Neural cell (in vitro differentiated cells): Measurements from ENCODE around the gene GSG1. TPM values are rescaled to one million over a fixed set of nuclear protein-coding genes. Genes with fewer than 3 reads are reported as not detected.

Source experiments
- H2AFZ ChIP-seq: fragments of 200-600, 300-800 bp; sonication (generic), shearing (Covaris generic); 2 replicates; pipeline ENCODE4 v1.6.0; 2014; ENCODE audit warnings: low read depth, mild to moderate bottlenecking, antibody characterized with exemption, low read length, moderate library complexity
- H3F3A ChIP-seq: fragments of 200-600 bp; shearing (Covaris generic); 2 replicates; pipeline ENCODE4 v1.6.1; 2016; ENCODE audit warnings: mild to moderate bottlenecking, moderate library complexity, mixed read lengths, antibody characterized with exemption, low read length; ENCODE audit not compliant: insufficient read depth, poor library complexity, severe bottlenecking
- H3K27ac ChIP-seq: fragments of 200-600, 300-800 bp; sonication (generic), shearing (Covaris generic); 2 replicates; pipeline ENCODE4 v1.5.1; 2014; ENCODE audit warnings: mild to moderate bottlenecking, low read length, moderate library complexity
- H3K27me3 ChIP-seq: fragments of 300-800, 200-600 bp; sonication (generic), shearing (Covaris generic); 2 replicates; pipeline ENCODE4 v1.6.0; 2014; ENCODE audit warnings: mild to moderate bottlenecking, low read depth, low read length, moderate library complexity; ENCODE audit not compliant: insufficient read depth
- H3K36me3 ChIP-seq: fragments of 300-800, 200-600 bp; sonication (generic), shearing (Covaris generic); 2 replicates; pipeline ENCODE4 v1.5.1; 2014; ENCODE audit warnings: mild to moderate bottlenecking, antibody characterized with exemption, low read length, moderate library complexity; ENCODE audit not compliant: insufficient read depth
- H3K4me2 ChIP-seq: fragments of 300-800, 200-600 bp; sonication (generic), shearing (Covaris generic); 2 replicates; pipeline ENCODE4 v1.6.0; 2014; ENCODE audit warnings: mild to moderate bottlenecking, low read length
- H3K4me3 ChIP-seq: fragments of 300-800, 200-600 bp; sonication (generic), shearing (Covaris generic); 2 replicates; pipeline ENCODE4 v1.5.1; 2014; ENCODE audit warnings: mild to moderate bottlenecking, low read length, moderate library complexity
- H3K79me2 ChIP-seq: fragments of 200-600 bp; shearing (Covaris generic); replicated peaks from 2 replicates; pipeline ENCODE4 v1.6.0; 2014; ENCODE audit warnings: mild to moderate bottlenecking, low read length, moderate library complexity; ENCODE audit not compliant: insufficient read depth
- H3K9ac ChIP-seq: fragments of 300-800, 200-600 bp; sonication (generic), shearing (Covaris generic); 2 replicates; pipeline ENCODE4 v1.6.1; 2016; ENCODE audit warnings: mild to moderate bottlenecking, low read length, mixed read lengths
- H3K9me2 ChIP-seq: fragments of 200-600 bp; shearing (Covaris generic); 2 replicates; pipeline ENCODE4 v1.6.1; 2016; ENCODE audit warnings: mild to moderate bottlenecking, low read length, mixed read lengths; ENCODE audit not compliant: insufficient read depth
- H3K9me3 ChIP-seq: fragments of 200-600, 300-800 bp; sonication (generic), shearing (Covaris generic); 2 replicates; pipeline ENCODE4 v1.6.1; 2016; ENCODE audit warnings: mild to moderate bottlenecking, mixed run types, low read length, moderate library complexity, mixed read lengths
- H4K20me1 ChIP-seq: fragments of 200-600 bp; shearing (Covaris generic); 2 replicates; pipeline ENCODE4 v1.6.1; 2016; ENCODE audit warnings: mild to moderate bottlenecking, mixed run types; ENCODE audit not compliant: insufficient read depth
- EP300 ChIP-seq: fragments of 450-650 bp; conservative IDR thresholded peaks from 2 replicates; pipeline ENCODE4 v1.6.1; 2014; ENCODE audit warnings: antibody characterized with exemption, mild to moderate bottlenecking, moderate library complexity; ENCODE audit not compliant: poor library complexity, severe bottlenecking
- EZH2 ChIP-seq: fragments of 200-600, 300-800 bp; shearing (Covaris generic), sonication (generic); IDR thresholded peaks from 2 replicates; pipeline ENCODE4 v1.6.1; 2014; ENCODE audit warnings: antibody characterized with exemption, low read length, borderline replicate concordance, mild to moderate bottlenecking; ENCODE audit not compliant: insufficient read depth, poor library complexity, severe bottlenecking
- MXI1 ChIP-seq: fragments of 450-650 bp; conservative IDR thresholded peaks from 2 replicates; pipeline ENCODE4 v1.6.1; 2014; ENCODE audit warnings: antibody characterized with exemption, mild to moderate bottlenecking; ENCODE audit not compliant: poor library complexity, severe bottlenecking
- POLR2AphosphoS5 ChIP-seq: IDR thresholded peaks from 2 replicates; pipeline ENCODE4 v1.6.1; 2012
- RAD21 ChIP-seq: fragments of 450-650 bp; conservative IDR thresholded peaks from 2 replicates; pipeline ENCODE4 v1.6.1; 2014; ENCODE audit warnings: antibody characterized with exemption, mild to moderate bottlenecking, moderate library complexity
- SMC3 ChIP-seq: fragments of 450-650 bp; conservative IDR thresholded peaks from 2 replicates; pipeline ENCODE4 v1.6.1; 2014; ENCODE audit warnings: antibody characterized with exemption, mild to moderate bottlenecking, moderate library complexity; ENCODE audit not compliant: poor library complexity
- TAF1 ChIP-seq: IDR thresholded peaks from 2 replicates; pipeline ENCODE4 v1.6.1; 2012; ENCODE audit warnings: low read depth
- polyA plus RNA-seq: library from polyadenylated mRNA; depleted of rRNA; stranded (reverse); fragments of >200 nt; gene quantifications from 2 replicates; pipeline ENCODE4 v1.2.3, GENCODE V29; 2014
- TF ChIP-seq, protein P1 (sequence below): fragments of 450-650 bp; IDR thresholded peaks from 2 replicates; pipeline ENCODE4 v1.5.1; 2014; ENCODE audit warnings: antibody characterized with exemption, mild to moderate bottlenecking, moderate library complexity; ENCODE audit not compliant: poor library complexity, severe bottlenecking
- TF ChIP-seq, protein P2 (sequence below): IDR thresholded peaks from 2 replicates; pipeline ENCODE4 v1.6.1; 2012; ENCODE audit warnings: borderline replicate concordance

Gene GSG1
- polyA plus RNA-seq, 1 donor from 2014 or later: 0.17 TPM

DNA sequence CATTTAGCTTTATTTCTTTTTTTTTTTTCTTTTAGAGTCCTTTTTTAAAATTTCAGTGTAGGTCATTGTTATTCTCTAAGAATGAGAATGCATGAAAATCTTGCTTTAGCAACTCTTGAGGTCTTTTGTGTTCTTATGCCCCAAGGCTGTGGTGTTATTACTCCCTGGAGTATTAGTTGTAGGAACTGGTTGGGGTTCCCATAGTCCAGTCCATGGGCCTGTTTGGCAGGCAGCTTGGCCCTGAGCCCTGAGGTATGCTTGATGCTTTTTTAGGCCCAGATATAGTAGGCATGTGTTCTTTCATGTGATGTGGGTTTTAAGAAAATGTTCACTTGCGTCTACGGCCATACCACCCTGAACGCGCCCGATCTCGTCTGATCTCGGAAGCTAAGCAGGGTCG, 57.7 kb downstream of the GSG1 start:
- Histone ChIP-seq H3F3A (no peaks in the 10 kb centered on the region), H3K27ac (no peak overlapping the region), H3K27me3 (no peaks in the 10 kb centered on the region), H4K20me1 (no peaks in the 10 kb centered on the region), H3K9me2 (no peaks in the 10 kb centered on the region), H2AFZ (no peak overlapping the region), H3K4me2 (peak overlapping the region; percentile 71), H3K79me2 (peaks cover 6% of the 10 kb centered on the region), H3K9ac (no peak overlapping the region), H3K36me3 (no peaks in the 10 kb centered on the region), H3K9me3 (no peaks in the 10 kb centered on the region), H3K4me3 (peak overlapping the region; percentile 99)
- TF ChIP-seq EP300 (no peak), TAF1 (no peak)

DNA sequence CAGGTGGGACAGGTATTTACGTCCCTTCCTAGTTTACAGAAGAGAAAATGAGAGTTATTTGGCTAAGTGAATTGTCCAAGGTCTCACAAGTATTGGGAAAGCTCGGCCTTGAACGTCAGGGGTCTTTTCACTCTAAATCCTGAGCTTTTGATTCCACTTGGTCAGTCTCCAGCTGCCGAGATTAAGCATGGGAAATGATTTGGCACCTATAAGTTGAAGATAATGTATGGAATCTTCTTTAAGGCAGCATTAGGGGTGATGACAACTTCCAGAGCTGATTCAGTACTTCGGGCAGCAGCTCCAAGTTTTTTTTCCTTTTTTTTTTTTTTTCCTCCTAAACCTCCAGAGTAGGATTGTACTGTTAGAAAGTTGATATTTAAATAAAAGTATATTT, 58.6 kb downstream of the GSG1 start:
- H3K4me3 ChIP-seq: peak overlapping the region; percentile 99
- H3K4me2 ChIP-seq: peak overlapping the region; percentile 71
- no peak overlapping the region for H3K27ac ChIP-seq
- no peaks in the 10 kb centered on the region for H3F3A ChIP-seq
- H3K9me3 ChIP-seq: no peaks in the 10 kb centered on the region
- peaks cover 6% of the 10 kb centered on the region for H3K79me2 ChIP-seq
- TF ChIP-seq EZH2 (no peak), EP300 (no peak), POLR2AphosphoS5 (no peak), MXI1 (no peak), TAF1 (no peak), SMC3 (no peak), RAD21 (no peak)
- TF ChIP-seq, protein P1, sequence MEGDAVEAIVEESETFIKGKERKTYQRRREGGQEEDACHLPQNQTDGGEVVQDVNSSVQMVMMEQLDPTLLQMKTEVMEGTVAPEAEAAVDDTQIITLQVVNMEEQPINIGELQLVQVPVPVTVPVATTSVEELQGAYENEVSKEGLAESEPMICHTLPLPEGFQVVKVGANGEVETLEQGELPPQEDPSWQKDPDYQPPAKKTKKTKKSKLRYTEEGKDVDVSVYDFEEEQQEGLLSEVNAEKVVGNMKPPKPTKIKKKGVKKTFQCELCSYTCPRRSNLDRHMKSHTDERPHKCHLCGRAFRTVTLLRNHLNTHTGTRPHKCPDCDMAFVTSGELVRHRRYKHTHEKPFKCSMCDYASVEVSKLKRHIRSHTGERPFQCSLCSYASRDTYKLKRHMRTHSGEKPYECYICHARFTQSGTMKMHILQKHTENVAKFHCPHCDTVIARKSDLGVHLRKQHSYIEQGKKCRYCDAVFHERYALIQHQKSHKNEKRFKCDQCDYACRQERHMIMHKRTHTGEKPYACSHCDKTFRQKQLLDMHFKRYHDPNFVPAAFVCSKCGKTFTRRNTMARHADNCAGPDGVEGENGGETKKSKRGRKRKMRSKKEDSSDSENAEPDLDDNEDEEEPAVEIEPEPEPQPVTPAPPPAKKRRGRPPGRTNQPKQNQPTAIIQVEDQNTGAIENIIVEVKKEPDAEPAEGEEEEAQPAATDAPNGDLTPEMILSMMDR: no peak
- TF ChIP-seq, protein P2, sequence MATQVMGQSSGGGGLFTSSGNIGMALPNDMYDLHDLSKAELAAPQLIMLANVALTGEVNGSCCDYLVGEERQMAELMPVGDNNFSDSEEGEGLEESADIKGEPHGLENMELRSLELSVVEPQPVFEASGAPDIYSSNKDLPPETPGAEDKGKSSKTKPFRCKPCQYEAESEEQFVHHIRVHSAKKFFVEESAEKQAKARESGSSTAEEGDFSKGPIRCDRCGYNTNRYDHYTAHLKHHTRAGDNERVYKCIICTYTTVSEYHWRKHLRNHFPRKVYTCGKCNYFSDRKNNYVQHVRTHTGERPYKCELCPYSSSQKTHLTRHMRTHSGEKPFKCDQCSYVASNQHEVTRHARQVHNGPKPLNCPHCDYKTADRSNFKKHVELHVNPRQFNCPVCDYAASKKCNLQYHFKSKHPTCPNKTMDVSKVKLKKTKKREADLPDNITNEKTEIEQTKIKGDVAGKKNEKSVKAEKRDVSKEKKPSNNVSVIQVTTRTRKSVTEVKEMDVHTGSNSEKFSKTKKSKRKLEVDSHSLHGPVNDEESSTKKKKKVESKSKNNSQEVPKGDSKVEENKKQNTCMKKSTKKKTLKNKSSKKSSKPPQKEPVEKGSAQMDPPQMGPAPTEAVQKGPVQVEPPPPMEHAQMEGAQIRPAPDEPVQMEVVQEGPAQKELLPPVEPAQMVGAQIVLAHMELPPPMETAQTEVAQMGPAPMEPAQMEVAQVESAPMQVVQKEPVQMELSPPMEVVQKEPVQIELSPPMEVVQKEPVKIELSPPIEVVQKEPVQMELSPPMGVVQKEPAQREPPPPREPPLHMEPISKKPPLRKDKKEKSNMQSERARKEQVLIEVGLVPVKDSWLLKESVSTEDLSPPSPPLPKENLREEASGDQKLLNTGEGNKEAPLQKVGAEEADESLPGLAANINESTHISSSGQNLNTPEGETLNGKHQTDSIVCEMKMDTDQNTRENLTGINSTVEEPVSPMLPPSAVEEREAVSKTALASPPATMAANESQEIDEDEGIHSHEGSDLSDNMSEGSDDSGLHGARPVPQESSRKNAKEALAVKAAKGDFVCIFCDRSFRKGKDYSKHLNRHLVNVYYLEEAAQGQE: no peak
- no peaks in the 10 kb centered on the region for H4K20me1 ChIP-seq
- H3K9me2 ChIP-seq: no peaks in the 10 kb centered on the region
- H3K36me3 ChIP-seq: no peaks in the 10 kb centered on the region
- H3K9ac ChIP-seq: peak overlapping the region; percentile 77
- H2AFZ ChIP-seq: peak overlapping the region; percentile 59
- no peaks in the 10 kb centered on the region for H3K27me3 ChIP-seq
